HepG2 (cell line): Measurements from ENCODE around the gene PSMG4. TPM values are rescaled to one million over a fixed set of nuclear protein-coding genes. Genes with fewer than 3 reads are reported as not detected.

Source experiments
- ATAC-seq: fragments of 200-7000 bp; cut with Tn5 transposase; 3 replicates; pipeline ENCODE4 v1.9.1; 2020; ENCODE audit warnings: mild to moderate bottlenecking, moderate library complexity
- BruUV-seq: library from RNA; stranded (reverse); fragments of 400-500 nt; replicated peaks from 2 replicates; lab custom pipeline; 2021; lab: Mats Ljungman, UMichigan
- CTCF ChIA-PET: fragments of 300-600 bp; formaldehyde crosslinking; extraction: SDS; loops from one replicate; lab custom pipeline; 2021; ENCODE audit warnings: low total read pairs, inconsistent platforms, low intra/inter-chr PET ratio; lab: Yijun Ruan, JAX
- POLR2A ChIA-PET: fragments of 350-600 bp; sonication (Branson Sonifier 250); formaldehyde crosslinking; loops from one replicate; lab custom pipeline; 2020; ENCODE audit warnings: antibody characterized with exemption, inconsistent platforms; lab: Yijun Ruan, JAX
- DNase-seq: peaks from one replicate; pipeline ENCODE4 v3.0.0-alpha.2; 2015; ENCODE audit warnings: low spot score
- FAIRE-seq: peaks from 3 replicates; lab custom pipeline; 2011; peaks lifted over from hg19 to GRCh38; lab: Jason Lieb, UNC
- H2AFZ ChIP-seq: one replicate; pipeline ENCODE4 v1.6.1; 2011; ENCODE audit warnings: low read length, inconsistent platforms
- H3K27ac ChIP-seq: fragments of 300-600 bp; 3 replicates; pipeline ENCODE4 v1.8.0; 2011; ENCODE audit warnings: mixed run types, mild to moderate bottlenecking, mixed read lengths, low read length, inconsistent platforms; ENCODE audit not compliant: insufficient read depth; ENCODE audit errors: extremely low read length
- H3K27me3 ChIP-seq, 2 experiments: fragments of 200-600 bp in 1 of 2; 2 replicates in 1 of 2; 3 replicates in 1 of 2; pipeline versions ENCODE4 v1.6.0 to v1.8.0; 2011; ENCODE audit warnings: low read length in 2 of 2, mild to moderate bottlenecking in 2 of 2, moderate library complexity in 2 of 2, inconsistent platforms in 1 of 2; ENCODE audit not compliant: insufficient read depth in 2 of 2, control insufficient read depth in 1 of 2
- H3K36me3 ChIP-seq, 2 experiments: fragments of 200-600 bp in 1 of 2; replicated peaks in 1 of 2; 2 replicates in 1 of 2; 3 replicates in 1 of 2; pipeline versions ENCODE4 v1.5.1 to v1.8.0; 2011; ENCODE audit warnings: low read length in 2 of 2, inconsistent platforms in 1 of 2; ENCODE audit not compliant: insufficient read depth in 2 of 2, control insufficient read depth in 1 of 2
- H3K4me1 ChIP-seq: 2 replicates; pipeline ENCODE4 v1.5.1; 2012; ENCODE audit warnings: low read length, inconsistent platforms; ENCODE audit not compliant: insufficient read depth
- H3K4me2 ChIP-seq: 2 replicates; pipeline ENCODE4 v1.6.0; 2011; ENCODE audit warnings: low read depth, low read length, inconsistent platforms
- H3K4me3 ChIP-seq, 3 experiments: fragments of 200-600 bp in 1 of 3; sonication (generic), shearing (Covaris generic) in 1 of 3; replicated peaks in 1 of 3; 2 replicates each; pipeline ENCODE4 v1.5.1; 2011 to 2016; ENCODE audit warnings: low read length in 3 of 3, inconsistent platforms in 2 of 3, low read depth in 2 of 3, mild to moderate bottlenecking in 2 of 3, control low read depth in 1 of 3, mixed read lengths in 1 of 3; ENCODE audit not compliant: insufficient read depth in 1 of 3
- H3K79me2 ChIP-seq: one replicate; pipeline ENCODE4 v1.6.1; 2011; ENCODE audit warnings: low read length, inconsistent platforms; ENCODE audit not compliant: insufficient read depth
- H3K9ac ChIP-seq: 2 replicates; pipeline ENCODE4 v1.6.0; 2011; ENCODE audit warnings: mild to moderate bottlenecking, low read depth, low read length, inconsistent platforms; ENCODE audit not compliant: insufficient read depth
- H3K9me3 ChIP-seq: 2 replicates; pipeline ENCODE4 v1.5.1; 2012; ENCODE audit warnings: mild to moderate bottlenecking, low read length
- H4K20me1 ChIP-seq: 2 replicates; pipeline ENCODE4 v1.6.0; 2011; ENCODE audit warnings: inconsistent platforms, mild to moderate bottlenecking, low read length, moderate library complexity; ENCODE audit not compliant: insufficient read depth
- ARNT2 ChIP-seq: sonication (generic); formaldehyde crosslinking; IDR thresholded peaks from 2 replicates; pipeline ENCODE4 v1.8.0; 2022; ENCODE audit warnings: mild to moderate bottlenecking, low read depth, missing genetic modification reagents, moderate library complexity
- DRAP1 ChIP-seq: IDR thresholded peaks from 2 replicates; pipeline ENCODE4 v1.6.1; 2016; ENCODE audit warnings: missing genetic modification reagents, missing compliant biosample characterization
- KDM2A ChIP-seq: sonication (generic); formaldehyde crosslinking; IDR thresholded peaks from 2 replicates; pipeline ENCODE4 v1.4.0; 2020; ENCODE audit warnings: low read depth, missing genetic modification reagents, borderline replicate concordance
- KDM5B ChIP-seq: sonication (generic); formaldehyde crosslinking; IDR thresholded peaks from 2 replicates; pipeline ENCODE4 v1.4.0; 2020; ENCODE audit warnings: missing genetic modification reagents, mild to moderate bottlenecking, borderline replicate concordance
- POLR2A ChIP-seq, 2 experiments: IDR thresholded peaks; 2 replicates each; pipeline ENCODE4 v1.6.1; 2011; ENCODE audit warnings: low read depth in 2 of 2, low read length in 2 of 2, mild to moderate bottlenecking in 1 of 2, moderate library complexity in 1 of 2; ENCODE audit not compliant: insufficient read depth in 1 of 2
- RARA ChIP-seq: IDR thresholded peaks from 2 replicates; pipeline ENCODE4 v1.6.1; 2016; ENCODE audit warnings: missing genetic modification reagents, missing compliant biosample characterization
- RBFOX2 ChIP-seq: fragments of 200-400 bp; formaldehyde crosslinking; IDR thresholded peaks from 2 replicates; pipeline ENCODE4 v1.6.1; 2017; ENCODE audit warnings: low read depth, mild to moderate bottlenecking, low read length
- SIN3A ChIP-seq: IDR thresholded peaks from 2 replicates; pipeline ENCODE4 v1.6.1; 2011; ENCODE audit warnings: low read depth, mild to moderate bottlenecking, control low read depth, low read length, borderline replicate concordance
- XRCC5 ChIP-seq: fragments of 200-400 bp; formaldehyde crosslinking; optimal IDR thresholded peaks from 2 replicates; pipeline ENCODE3; 2017; ENCODE audit warnings: mild to moderate bottlenecking, low read length
- ZNF263 ChIP-seq: sonication (generic); formaldehyde crosslinking; IDR thresholded peaks from 2 replicates; pipeline ENCODE4 v1.4.0; 2020; ENCODE audit warnings: missing genetic modification reagents
- ZNF335 ChIP-seq: sonication (generic); formaldehyde crosslinking; IDR thresholded peaks from 2 replicates; pipeline ENCODE4 v1.4.0; 2020; ENCODE audit warnings: missing genetic modification reagents
- ZNF605 ChIP-seq: sonication (generic); formaldehyde crosslinking; IDR thresholded peaks from 2 replicates; pipeline ENCODE4 v1.8.0; 2022; ENCODE audit warnings: mild to moderate bottlenecking, missing genetic modification reagents
- ZNF761 ChIP-seq: sonication (generic); formaldehyde crosslinking; conservative IDR thresholded peaks from 2 replicates; pipeline ENCODE4 v1.4.0; 2020; ENCODE audit warnings: mild to moderate bottlenecking, missing genetic modification reagents
- ZNF878 ChIP-seq: sonication (generic); formaldehyde crosslinking; IDR thresholded peaks from 2 replicates; pipeline ENCODE4 v1.8.1; 2023; ENCODE audit warnings: mild to moderate bottlenecking, missing genetic modification reagents, moderate library complexity
- WGBS: methylation state at CpG from one replicate; pipeline ENCODE4 v1.1.6; 2017; ENCODE audit warnings: low lambda C conversion rate; 5-methylcytosine and 5-hydroxymethylcytosine counted together
- in situ Hi-C: cut with HindIII; loops from 2 replicates; pipeline ENCODE4 v1.10.0; 2017; ENCODE audit warnings: low pct_unique_long_range_greater_than_20kb; ENCODE audit not compliant: extremely low pct_ligation_motif_present
- intact Hi-C: fragments of 100-400 bp; cut with micrococcal nuclease; formaldehyde crosslinking; loops from one replicate; pipeline ENCODE4 v1.10.0; 2022; ENCODE audit not compliant: unreplicated experiment
- polyA plus RNA-seq, 8 experiments: library from polyadenylated mRNA; depleted of rRNA in 3 of 8; stranded (reverse) in 7 of 8; unstranded in 1 of 8; fragments of >200 nt; fragmentation: Illumina TruSeq in 4 of 8; extraction: Trizol in 4 of 8; gene quantifications; 2 replicates each; pipeline versions ENCODE4 v1.2.1 to v1.2.3, GENCODE V29; 2011 to 2016; ENCODE audit warnings: low read depth in 4 of 8, missing spikeins in 1 of 8, mixed read lengths in 1 of 8; ENCODE audit not compliant: insufficient read depth in 1 of 8
- total RNA-seq, 5 experiments: library from RNA; depleted of rRNA; stranded (reverse); fragments of >200 nt; fragmentation: Illumina TruSeq; extraction: Trizol; gene quantifications; 2 replicates each; pipeline ENCODE4 v1.2.3, GENCODE V29; 2016; ENCODE audit warnings: low read depth in 1 of 5
- TF ChIP-seq, protein P1 (sequence below), 2 experiments: fragments of 450-650 bp in 1 of 2; sonication (generic) in 1 of 2; formaldehyde crosslinking in 1 of 2; IDR thresholded peaks; 2 replicates each; pipeline versions ENCODE4 v1.6.1 to v1.8.0; 2016 to 2022; ENCODE audit warnings: antibody characterized with exemption in 1 of 2, mild to moderate bottlenecking in 1 of 2, missing genetic modification reagents in 1 of 2

The PSMG4 gene
- total and polyA plus RNA-seq, 2 of the 13 experiments (the other 11 are each of a cell fraction or from before 2014, with no cell fraction given) = 28.5 to 32.8 TPM

- ATAC-seq (peak; percentile 32), DNase-seq (no peak)
- CTCF ChIA-PET = no interaction called here
- TF ChIP-seq XRCC5 (no peak), ZNF605 (CRISPR knock-in tag) (0 out of 2 replicates have a peak, but pooled peaks have one; percentile 40), ZNF335 (CRISPR knock-in tag) (no peak), POLR2A (IDR thresholded peaks at IDR 0.05; ENCODE audit: insufficient read depth in 1 of 2, low read depth in 2 of 2, low read length in 2 of 2) (peak in 1 of 2 experiments; percentile 60; a peak in 2 of 4 replicates), DRAP1 (CRISPR knock-in tag) (0 out of 2 replicates have a peak, but pooled peaks have one; percentile 51), ZNF878 (no peak; the same call in 1 of the 2 replicates), KDM5B (CRISPR knock-in tag) (peak; percentile 41; the same call in 1 of the 2 replicates), ZNF263 (CRISPR knock-in tag) (peak; percentile 75), KDM2A (CRISPR knock-in tag) (peak; percentile 6; the same call in 1 of the 2 replicates), RARA (CRISPR knock-in tag) (peak; percentile 37; the same call in 1 of the 2 replicates), ARNT2 (CRISPR knock-in tag) (peak; percentile 66; the same call in 1 of the 2 replicates), SIN3A (peak; percentile 52; the same call in 1 of the 2 replicates), ZNF761 (CRISPR knock-in tag) (no peak), RBFOX2 (peak; percentile 86)
- TF ChIP-seq, protein P1, sequence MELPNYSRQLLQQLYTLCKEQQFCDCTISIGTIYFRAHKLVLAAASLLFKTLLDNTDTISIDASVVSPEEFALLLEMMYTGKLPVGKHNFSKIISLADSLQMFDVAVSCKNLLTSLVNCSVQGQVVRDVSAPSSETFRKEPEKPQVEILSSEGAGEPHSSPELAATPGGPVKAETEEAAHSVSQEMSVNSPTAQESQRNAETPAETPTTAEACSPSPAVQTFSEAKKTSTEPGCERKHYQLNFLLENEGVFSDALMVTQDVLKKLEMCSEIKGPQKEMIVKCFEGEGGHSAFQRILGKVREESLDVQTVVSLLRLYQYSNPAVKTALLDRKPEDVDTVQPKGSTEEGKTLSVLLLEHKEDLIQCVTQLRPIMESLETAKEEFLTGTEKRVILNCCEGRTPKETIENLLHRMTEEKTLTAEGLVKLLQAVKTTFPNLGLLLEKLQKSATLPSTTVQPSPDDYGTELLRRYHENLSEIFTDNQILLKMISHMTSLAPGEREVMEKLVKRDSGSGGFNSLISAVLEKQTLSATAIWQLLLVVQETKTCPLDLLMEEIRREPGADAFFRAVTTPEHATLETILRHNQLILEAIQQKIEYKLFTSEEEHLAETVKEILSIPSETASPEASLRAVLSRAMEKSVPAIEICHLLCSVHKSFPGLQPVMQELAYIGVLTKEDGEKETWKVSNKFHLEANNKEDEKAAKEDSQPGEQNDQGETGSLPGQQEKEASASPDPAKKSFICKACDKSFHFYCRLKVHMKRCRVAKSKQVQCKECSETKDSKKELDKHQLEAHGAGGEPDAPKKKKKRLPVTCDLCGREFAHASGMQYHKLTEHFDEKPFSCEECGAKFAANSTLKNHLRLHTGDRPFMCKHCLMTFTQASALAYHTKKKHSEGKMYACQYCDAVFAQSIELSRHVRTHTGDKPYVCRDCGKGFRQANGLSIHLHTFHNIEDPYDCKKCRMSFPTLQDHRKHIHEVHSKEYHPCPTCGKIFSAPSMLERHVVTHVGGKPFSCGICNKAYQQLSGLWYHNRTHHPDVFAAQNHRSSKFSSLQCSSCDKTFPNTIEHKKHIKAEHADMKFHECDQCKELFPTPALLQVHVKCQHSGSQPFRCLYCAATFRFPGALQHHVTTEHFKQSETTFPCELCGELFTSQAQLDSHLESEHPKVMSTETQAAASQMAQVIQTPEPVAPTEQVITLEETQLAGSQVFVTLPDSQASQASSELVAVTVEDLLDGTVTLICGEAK (IDR thresholded peaks at IDR 0.05) = no peak
- TF ChIP-seq, protein P1 (CRISPR knock-in tag; IDR thresholded peaks at IDR 0.05) = 0 out of 2 replicates have a peak, but pooled peaks have one; percentile 37
Measured at GRCh38 chr6:3227363-3228045, 31.2 kb upstream of the PSMG4 start, which contains the start of gene TUBB2B. TSS of gene TUBB2B (minus strand) at chr6:3227653. CDS start at chr6:3227543, 110 bp downstream.

More at GRCh38 chr6:3227363-3228045, 31.2 kb upstream of the PSMG4 start, which contains the start of gene TUBB2B:
- in situ Hi-C loops = no loop called here
- H3K4me2 ChIP-seq = peak within 1 kb of the TSS; percentile 87
- peak within 1 kb of the TSS; percentile 40 to 79 (median 60) for H3K4me3 ChIP-seq
- H2AFZ ChIP-seq = no peak within 1 kb of the TSS
- H3K9me3 ChIP-seq = no peaks in the 10 kb centered on the region
- no peak for FAIRE-seq
- peak within 1 kb of the TSS; percentile 62; the same call in 1 of the 2 replicates for H3K9ac ChIP-seq
- no peaks in the 10 kb centered on the region for H3K36me3 ChIP-seq
- WGBS = 5% methylated on average over 36 of the region's 66 CpGs
- H3K79me2 ChIP-seq = no peaks in the 10 kb centered on the region
- no TSS peak for BruUV-seq
- no peak within 1 kb of the TSS for H3K27ac ChIP-seq
- H3K27me3 ChIP-seq = peaks cover 27 to 66% of the 10 kb centered on the region in 2 experiments
- H4K20me1 ChIP-seq = peaks cover 6% of the 10 kb centered on the region; the same call in 1 of the 2 replicates
- POLR2A ChIA-PET = interaction anchor here (1.0 to 1.3 kb wide), 2 partner anchors 20 to 24 kb away, joined by 3 to 5 read pairs; no protein-coding TSS in a partner anchor
- H3K4me1 ChIP-seq = peaks cover 54% of the 10 kb centered on the region
- intact Hi-C loops = no loop called here
